Neural crest cell (in vitro differentiated cells): ENCODE results near the gene PEX10. TPM values are rescaled to one million over a fixed set of nuclear protein-coding genes. Genes with fewer than 3 reads are reported as not detected.

Experiments used
- DNase-seq: peaks from one replicate; pipeline ENCODE4 v3.0.0; 2021; ENCODE audit warnings: low read depth, mixed read lengths, low spot score
- H3K27ac Mint-ChIP-seq: one replicate; pipeline ENCODE4 v1.8.0; 2021; ENCODE audit warnings: mild to moderate bottlenecking, mixed read lengths; ENCODE audit not compliant: unreplicated experiment
- H3K27me3 Mint-ChIP-seq: 2 replicates; pipeline ENCODE4 v1.8.0; 2021; ENCODE audit warnings: low read depth, mild to moderate bottlenecking, mixed read lengths
- H3K36me3 Mint-ChIP-seq: 2 replicates; pipeline ENCODE4 v1.8.0; 2021; ENCODE audit warnings: low read depth, mild to moderate bottlenecking, mixed read lengths
- H3K4me1 Mint-ChIP-seq: 2 replicates; pipeline ENCODE4 v1.8.0; 2021; ENCODE audit warnings: mixed read lengths
- H3K4me3 Mint-ChIP-seq: one replicate; pipeline ENCODE4 v1.8.0; 2021; ENCODE audit warnings: mild to moderate bottlenecking, mixed read lengths
- H3K9me3 Mint-ChIP-seq: 2 replicates; pipeline ENCODE4 v1.8.0; 2021; ENCODE audit warnings: mixed read lengths
- total RNA-seq: library from RNA; stranded (reverse); gene quantifications from 2 replicates; pipeline ENCODE4 v1.2.1, GENCODE V29; 2021
- TF ChIP-seq, protein P1 (sequence below): fragments of 200-600 bp; sonication (generic); conservative IDR thresholded peaks from 2 replicates; pipeline ENCODE4 v1.5.0; 2021; ENCODE audit warnings: antibody characterized with exemption, mild to moderate bottlenecking

Gene PEX10
- total RNA-seq, 1 donor from 2014 or later, result 31.2 TPM

DNA sequence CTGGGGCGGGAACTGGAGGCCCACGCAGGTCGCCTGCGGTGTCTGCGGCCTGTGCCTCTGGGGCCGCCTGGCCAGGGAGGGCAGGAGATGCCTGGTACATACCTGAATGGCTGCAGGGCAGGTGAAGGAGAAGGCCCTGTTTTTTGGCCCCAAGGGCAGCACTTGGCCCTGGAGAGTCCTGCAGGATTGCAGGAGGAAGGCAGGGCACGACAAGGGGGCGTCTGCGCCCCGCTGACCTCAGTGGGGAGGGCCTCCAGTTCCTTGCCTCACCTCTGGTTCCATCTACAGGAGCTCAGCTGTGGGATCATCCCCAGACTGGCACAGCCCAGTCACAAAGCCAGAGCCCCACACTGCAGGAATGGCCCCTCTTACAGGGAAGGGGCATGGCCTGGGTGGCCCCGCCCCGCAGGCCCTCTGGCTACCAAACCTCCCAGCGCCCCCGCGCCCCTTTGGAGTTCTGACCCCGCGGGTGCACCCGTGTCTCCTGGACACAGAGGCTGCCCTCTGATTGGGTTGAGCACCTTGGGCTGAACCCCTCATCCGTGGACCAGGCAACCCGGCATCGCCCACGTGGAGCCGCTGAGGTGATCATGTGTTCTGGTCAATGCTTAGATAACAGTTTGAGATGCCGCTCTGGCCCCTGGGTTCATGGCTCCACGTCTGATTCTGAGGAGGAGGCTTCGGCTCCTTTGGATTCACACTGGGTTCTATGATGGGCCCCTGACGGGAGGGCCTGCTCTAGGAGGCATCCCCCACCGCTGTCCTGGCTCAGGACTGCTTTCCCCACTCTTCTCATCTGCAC is 1.3 kb upstream of the PEX10 start:
- H3K4me1 Mint-ChIP-seq, result peaks cover 9% of the 10 kb centered on the region
- H3K27me3 Mint-ChIP-seq, result peaks cover 13% of the 10 kb centered on the region
- no peaks in the 10 kb centered on the region for H3K36me3 Mint-ChIP-seq
- H3K9me3 Mint-ChIP-seq, result no peaks in the 10 kb centered on the region
- TF ChIP-seq, protein P1, sequence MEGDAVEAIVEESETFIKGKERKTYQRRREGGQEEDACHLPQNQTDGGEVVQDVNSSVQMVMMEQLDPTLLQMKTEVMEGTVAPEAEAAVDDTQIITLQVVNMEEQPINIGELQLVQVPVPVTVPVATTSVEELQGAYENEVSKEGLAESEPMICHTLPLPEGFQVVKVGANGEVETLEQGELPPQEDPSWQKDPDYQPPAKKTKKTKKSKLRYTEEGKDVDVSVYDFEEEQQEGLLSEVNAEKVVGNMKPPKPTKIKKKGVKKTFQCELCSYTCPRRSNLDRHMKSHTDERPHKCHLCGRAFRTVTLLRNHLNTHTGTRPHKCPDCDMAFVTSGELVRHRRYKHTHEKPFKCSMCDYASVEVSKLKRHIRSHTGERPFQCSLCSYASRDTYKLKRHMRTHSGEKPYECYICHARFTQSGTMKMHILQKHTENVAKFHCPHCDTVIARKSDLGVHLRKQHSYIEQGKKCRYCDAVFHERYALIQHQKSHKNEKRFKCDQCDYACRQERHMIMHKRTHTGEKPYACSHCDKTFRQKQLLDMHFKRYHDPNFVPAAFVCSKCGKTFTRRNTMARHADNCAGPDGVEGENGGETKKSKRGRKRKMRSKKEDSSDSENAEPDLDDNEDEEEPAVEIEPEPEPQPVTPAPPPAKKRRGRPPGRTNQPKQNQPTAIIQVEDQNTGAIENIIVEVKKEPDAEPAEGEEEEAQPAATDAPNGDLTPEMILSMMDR, result no peak
- peak overlapping the region; percentile 93 for H3K4me3 Mint-ChIP-seq
- no peak overlapping the region for H3K27ac Mint-ChIP-seq
- no peak for DNase-seq

DNA sequence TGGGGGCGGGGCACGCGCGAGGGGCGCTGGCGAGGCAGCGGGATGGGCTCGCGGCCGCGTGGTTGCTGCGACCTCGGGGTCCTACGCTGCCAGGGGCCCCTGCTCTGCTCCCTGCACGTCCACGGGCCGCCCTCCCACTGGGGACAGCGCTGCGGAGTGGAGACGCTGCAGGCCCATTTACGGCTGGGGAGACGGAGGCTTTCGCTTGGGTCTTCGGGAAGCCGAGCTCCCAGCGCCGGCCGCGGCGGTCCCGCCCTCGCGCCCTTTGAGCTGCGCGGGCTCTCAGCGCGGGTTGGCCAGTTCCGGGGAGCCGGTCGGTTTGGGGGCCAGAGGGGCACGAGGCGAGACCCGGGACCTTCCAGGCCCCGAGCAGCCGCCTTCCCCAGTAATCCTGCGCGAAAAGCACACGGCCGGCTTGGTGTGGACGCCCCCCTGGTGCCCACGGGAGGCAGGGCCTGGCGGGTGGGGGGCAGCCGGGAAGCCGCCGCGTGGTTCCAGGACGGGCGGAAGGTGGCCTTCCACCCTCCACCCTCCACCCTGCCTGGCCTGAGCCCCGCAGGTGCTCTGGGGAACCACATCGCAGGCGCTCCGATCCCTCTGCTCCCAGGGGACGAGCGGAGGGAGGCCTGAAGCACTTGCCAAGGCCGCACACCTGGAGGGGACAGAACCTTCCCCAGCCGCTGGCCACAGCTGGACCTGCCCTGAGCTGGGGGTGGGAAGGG is 570 bp upstream of the PEX10 start:
- Mint-ChIP-seq H3K4me1 (peaks cover 9% of the 10 kb centered on the region), H3K27me3 (peaks cover 12% of the 10 kb centered on the region), H3K27ac (no peak overlapping the region), H3K36me3 (no peaks in the 10 kb centered on the region), H3K4me3 (peak overlapping the region; percentile 56), H3K9me3 (no peaks in the 10 kb centered on the region)
- TF ChIP-seq, protein P1, result no peak
- DNase-seq, result no peak

DNA sequence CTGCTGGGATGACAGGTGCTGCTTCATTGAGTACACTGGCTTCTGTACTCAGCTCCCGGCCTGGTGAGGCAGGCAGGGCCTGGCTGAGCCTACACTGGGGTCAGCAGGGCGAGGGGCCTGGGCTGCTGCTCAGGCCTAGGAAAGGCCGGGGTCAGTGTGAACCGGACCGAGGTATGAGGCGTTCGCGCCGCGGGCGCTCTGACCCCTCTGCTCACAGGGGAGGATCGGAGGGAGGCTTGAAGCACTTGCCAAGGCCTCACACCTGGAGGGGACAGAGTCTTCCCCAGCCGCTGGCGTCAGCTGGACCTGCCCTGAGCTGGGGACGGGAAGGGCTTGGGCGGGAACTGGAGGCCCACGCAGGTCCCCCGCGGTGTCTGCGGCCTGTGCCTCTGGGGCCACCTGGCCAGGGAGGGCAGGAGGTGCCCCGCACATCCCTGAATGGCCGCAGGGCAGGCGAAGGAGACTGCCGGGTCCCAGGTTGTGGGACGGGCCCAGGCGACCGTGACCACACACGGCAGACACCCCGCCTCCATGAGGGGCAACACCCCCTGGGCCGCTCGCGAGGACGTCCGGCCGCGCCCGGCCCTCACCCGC is 466 bp downstream of the PEX10 start:
- TF ChIP-seq, protein P1, result no peak
- Mint-ChIP-seq H3K4me1 (peaks cover 9% of the 10 kb centered on the region), H3K27ac (peak overlapping the region; percentile 78), H3K4me3 (peak overlapping the region; percentile 89), H3K36me3 (no peaks in the 10 kb centered on the region), H3K27me3 (peaks cover 9% of the 10 kb centered on the region), H3K9me3 (no peaks in the 10 kb centered on the region)
- DNase-seq, result no peak

DNA sequence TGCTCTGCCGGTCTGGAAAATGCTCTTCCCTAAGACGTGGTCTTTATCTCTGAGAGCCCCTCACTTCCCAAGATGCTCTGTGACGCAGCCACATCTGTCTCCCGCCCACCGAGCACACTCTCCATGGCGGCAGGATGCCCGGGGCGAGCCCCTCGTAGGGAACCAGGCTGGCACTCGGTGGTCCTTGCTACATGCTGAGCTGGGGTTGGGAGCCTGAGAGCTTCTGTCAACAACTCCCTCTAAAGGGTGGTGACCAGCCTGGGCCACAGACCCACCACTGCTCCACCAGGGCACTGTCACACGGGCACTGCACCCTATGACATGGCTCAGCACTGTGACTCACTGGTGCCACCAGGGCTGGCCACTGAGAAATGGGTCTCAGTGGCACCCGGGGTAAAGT is 2.6 kb downstream of the PEX10 start:
- H3K36me3 Mint-ChIP-seq, result no peaks in the 10 kb centered on the region
- H3K4me3 Mint-ChIP-seq, result peak overlapping the region; percentile 77
- no peaks in the 10 kb centered on the region for H3K9me3 Mint-ChIP-seq
- no peak for DNase-seq
- no peak overlapping the region for H3K27ac Mint-ChIP-seq
- H3K27me3 Mint-ChIP-seq, result peaks cover 5% of the 10 kb centered on the region
- H3K4me1 Mint-ChIP-seq, result peaks cover 9% of the 10 kb centered on the region
- TF ChIP-seq, protein P1, result no peak

DNA sequence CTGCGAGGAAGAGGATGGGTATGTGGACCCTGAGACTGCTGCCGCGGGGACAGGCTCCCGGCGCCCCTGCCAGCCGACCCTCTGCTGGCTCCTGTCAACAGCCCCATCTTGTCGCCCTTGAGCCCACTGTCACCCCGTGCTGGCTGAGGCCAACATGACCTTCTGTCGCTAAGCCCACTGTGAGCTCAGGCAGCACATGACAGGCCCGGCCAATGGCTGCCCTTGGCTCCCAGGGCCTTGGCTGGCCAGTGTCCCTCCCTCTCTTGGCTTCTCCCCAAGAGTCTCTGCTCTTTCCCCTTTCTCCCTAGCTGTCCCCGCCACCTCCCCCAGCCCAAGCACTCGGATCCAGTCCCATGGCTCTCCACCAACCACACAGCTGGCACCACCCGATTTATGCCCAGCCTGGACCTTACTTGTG is 3.5 kb downstream of the PEX10 start:
- DNase-seq, result no peak
- Mint-ChIP-seq H3K9me3 (no peaks in the 10 kb centered on the region), H3K4me3 (peak overlapping the region; percentile 70), H3K4me1 (peaks cover under 1% of the 10 kb centered on the region), H3K27ac (no peak overlapping the region), H3K36me3 (no peaks in the 10 kb centered on the region), H3K27me3 (no peaks in the 10 kb centered on the region)
- TF ChIP-seq, protein P1, result no peak
